NCI-H1417 treated with DMSO at 0.1 percent for 48 hours (cell line): ENCODE data around the gene GZF1.

ENCODE experiments used
- DNase-seq: peaks from one replicate; lab custom pipeline; 2025; lab: John Stamatoyannopoulos, UW

The GZF1 gene

GRCh38 chr20:23407781-23408464, 45.9 kb downstream of the GZF1 start:
- DNase-seq: no peak

GRCh38 chr20:23408957-23409356, 47.0 kb downstream of the GZF1 start:
- DNase-seq: no peak

- no peak for DNase-seq
Measured at GRCh38 chr20:23409800-23410199, 47.8 kb downstream of the GZF1 start.

GRCh38 chr20:23410916-23411695, 49.1 kb downstream of the GZF1 start:
- no peak for DNase-seq

GRCh38 chr20:23412026-23412425, 50.0 kb downstream of the GZF1 start:
- no peak for DNase-seq

GRCh38 chr20:23413862-23414422, 52.0 kb downstream of the GZF1 start:
- no peak for DNase-seq

- DNase-seq: no peak
Measured at GRCh38 chr20:23414526-23415188, 52.7 kb downstream of the GZF1 start.

- no peak for DNase-seq
Measured at GRCh38 chr20:23415555-23415954, 53.6 kb downstream of the GZF1 start.

GRCh38 chr20:23415959-23416583, 54.1 kb downstream of the GZF1 start:
- no peak for DNase-seq

- DNase-seq: no peak
Measured at GRCh38 chr20:23417861-23418260, 55.9 kb downstream of the GZF1 start.

- no peak for DNase-seq
Measured at GRCh38 chr20:23419657-23419994, 57.6 kb downstream of the GZF1 start.

- DNase-seq: no peak
Measured at GRCh38 chr20:23419995-23420901, 58.3 kb downstream of the GZF1 start.

- peak; percentile 57 for DNase-seq
Measured at GRCh38 chr20:23420943-23421931, 59.3 kb downstream of the GZF1 start, which contains the start of gene NAPB. TSS of gene NAPB (minus strand) at chr20:23421488. CDS start at chr20:23421402, 86 bp downstream.
